NCI-H510A (cell line): Measurements from ENCODE around the gene HINT2.

Experiments
- DNase-seq: peaks from one replicate; lab custom pipeline; 2025; lab: John Stamatoyannopoulos, UW

HINT2 gene

DNA sequence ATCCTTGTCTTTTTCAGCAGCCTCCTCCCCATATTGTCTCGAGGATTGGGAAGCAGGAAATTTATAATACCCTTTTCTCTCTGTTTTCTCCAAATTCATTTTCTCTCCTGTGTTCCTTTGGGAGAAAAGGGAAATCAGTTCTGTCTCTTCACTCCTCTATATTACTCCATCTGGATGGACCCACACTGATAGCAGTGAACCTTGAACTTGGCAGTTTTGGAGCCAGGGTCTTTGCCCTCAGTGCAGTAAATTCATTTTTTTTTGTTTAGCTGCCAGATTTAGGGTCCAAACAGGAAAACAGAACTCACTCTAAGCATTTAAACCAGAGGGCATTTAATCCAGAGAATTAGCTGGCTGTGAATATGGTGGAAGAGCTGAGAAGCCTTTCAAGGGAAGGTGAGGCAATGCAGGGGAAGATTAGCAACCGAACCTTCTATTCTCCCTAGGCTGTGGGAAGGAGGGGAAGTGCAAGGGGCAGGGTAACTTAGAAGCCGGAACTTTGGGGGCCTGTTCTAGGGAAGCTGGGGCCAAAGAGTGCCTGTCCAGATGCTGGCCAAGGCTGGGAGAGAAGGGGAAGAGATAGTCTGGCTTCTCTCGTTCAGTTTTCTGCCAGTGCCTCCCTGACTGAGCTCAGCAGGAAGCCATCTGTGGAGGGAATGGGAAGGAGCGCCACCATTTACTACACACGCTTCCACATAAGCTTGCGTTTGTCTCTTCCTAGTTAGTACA, 39.8 kb downstream of the HINT2 start:
- no peak for DNase-seq

DNA sequence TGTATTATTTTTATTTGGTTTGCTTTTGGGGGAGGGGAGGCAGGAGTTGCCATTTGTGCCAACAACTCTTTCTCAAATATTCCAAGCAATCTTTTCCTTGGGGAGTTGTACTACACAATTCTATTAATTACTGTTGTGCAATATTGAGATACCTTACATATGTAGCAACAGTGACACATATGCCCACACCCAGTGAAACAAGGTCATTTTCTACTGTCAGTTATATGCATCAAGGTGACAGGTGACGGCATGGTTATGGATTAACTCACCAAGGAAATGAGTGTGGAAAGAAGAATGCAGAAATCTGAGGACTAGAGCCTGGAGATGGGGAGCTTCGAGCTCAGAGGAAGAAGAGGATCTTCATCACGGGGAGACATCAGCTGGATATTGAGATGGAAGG, 42.9 kb downstream of the HINT2 start:
- DNase-seq: no peak

DNA sequence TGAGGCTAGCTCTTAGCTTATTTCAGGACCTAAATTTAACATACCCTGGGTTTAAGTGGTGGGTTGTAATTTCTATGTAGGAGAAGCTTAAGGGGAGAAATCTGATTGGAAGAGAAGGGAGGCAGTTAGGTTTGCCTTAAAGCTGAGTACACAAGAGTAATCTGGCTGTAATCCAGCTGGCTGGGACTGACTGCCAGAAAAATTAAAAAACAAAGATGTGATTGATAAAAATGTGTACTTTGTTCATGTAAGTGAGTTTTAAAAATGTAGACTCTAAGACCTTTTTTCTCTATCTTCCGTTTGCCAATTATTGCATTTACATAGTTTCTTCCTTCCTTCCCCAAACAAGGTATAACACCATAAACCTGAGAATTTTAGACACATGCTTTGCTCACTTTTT, 43.3 kb downstream of the HINT2 start:
- DNase-seq: no peak

DNA sequence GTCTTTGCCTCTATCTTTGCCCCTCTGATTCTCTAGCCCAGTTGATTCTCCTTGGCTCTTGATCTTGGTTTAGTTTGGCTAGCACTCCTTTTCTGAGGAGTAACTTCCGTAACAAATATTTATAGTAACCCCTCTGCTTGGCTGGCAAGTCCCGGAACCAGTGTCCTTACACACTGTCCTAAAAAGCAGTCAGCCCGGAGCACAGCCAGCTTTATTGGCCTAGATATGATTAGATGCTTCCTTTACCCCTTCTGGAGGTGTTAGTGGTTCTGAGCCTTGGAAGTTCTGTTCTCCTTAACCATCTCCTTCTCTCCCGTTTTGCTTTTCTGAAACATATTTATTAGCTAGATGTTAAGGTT, 43.8 kb downstream of the HINT2 start:
- DNase-seq: no peak

DNA sequence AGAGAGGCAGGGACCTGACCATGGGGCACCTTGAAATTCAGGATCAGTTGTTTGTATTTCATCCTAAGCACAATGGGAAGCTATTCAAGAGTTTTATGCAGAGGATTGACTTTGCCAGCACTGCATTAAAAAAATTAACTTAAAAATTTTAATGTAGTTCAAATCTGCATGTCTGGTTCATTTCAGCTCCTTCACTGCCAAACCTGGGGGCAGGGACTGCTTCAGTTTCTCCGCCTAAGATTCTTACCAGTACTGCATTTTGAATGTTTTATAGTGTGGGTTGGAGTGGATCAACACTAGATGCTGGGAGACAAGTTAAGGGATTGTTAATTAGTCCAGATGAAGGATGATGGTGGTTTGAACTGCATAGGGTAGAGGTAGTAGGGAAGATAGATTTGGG, 45.1 kb downstream of the HINT2 start:
- DNase-seq: no peak

DNA sequence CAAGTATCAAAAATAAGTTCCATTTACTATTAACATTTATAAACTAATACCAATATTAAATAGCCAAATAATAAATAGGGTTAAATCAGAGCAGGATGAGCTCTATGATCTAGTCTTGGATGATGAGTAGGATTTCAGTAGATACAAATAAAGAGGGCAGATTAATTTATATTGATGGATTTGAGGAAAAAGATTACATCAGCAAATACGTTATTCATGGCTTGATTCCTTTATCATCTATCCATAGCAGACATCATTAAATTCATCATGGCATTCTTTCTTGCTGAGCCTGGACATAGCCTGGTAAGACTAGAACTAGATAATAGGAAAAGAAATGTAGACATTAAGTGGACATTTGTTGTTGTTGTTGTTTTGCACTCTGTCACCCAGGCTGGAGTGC, 47.4 kb downstream of the HINT2 start:
- DNase-seq: no peak

DNA sequence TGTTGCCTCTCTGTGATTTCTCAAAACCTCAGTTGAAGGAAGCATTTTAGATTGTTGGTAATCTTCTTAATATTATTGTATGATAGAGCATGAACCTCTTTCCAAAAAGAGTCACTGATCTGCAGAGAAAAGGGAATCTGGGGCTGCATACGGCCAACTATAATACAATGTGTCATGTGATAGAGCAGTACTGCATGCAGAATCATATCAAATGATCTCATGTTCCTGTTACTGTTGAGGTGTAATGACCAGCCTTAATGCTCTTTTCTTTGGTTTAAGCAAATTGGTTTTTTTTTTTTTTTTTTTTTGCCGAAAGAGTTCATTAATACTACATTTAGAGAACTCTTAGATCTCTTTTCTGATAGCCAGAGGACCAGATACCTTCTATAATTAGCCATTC, 47.8 kb downstream of the HINT2 start:
- no peak for DNase-seq

DNA sequence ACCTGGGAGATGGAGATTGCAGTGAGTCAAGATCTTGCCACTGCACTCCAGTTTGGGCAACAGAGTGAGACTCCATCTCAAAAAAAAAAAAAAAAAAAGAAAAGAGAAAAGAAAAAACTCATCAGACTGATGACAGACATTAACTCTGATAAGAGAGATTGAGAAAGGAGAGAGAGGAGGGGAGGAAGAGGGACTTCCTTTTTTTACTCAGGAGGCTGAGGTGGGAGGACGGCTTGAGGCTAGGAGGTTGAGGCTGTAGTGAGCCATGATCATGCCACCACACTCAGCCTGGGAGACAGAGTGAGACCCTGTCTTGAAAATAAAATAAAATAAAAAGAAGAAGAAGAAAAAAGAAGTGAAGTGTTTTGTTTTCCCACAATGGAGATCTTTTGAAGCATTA, 51.0 kb downstream of the HINT2 start:
- DNase-seq: no peak

DNA sequence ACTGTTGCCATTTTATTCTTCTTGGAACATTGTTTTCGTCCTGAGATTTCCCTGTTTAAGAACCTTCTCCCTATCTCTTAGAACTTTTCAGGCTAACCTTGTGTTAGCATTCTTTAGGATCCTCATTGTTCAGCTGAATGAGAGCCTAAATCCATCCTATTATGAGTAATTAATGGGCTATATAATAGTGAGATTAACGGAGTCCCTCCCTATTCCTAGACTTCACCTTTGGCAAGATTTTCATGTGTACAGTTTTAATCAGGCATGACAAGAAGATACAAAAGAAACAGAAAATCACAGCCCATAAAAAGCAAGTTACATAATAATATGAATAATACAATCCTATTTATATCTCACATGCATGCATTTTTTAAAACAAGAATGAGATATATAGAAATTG, 51.7 kb downstream of the HINT2 start:
- no peak for DNase-seq
